Activated CD4-positive, alpha-beta memory T cell treated with anti-CD3 and anti-CD28 coated beads, Interleukin-2, amount 10 ng/mL, durations not matched to agents 7 days and 5 days (primary cell): Measurements from ENCODE around the gene GDF11. TPM values are rescaled to one million over a fixed set of nuclear protein-coding genes. Genes with fewer than 3 reads are reported as not detected.

Experiments used
- CTCF ChIA-PET: fragments of 350-600 bp; sonication (Branson Sonifier 250); formaldehyde crosslinking; loops from one replicate; lab custom pipeline; 2021; ENCODE audit warnings: antibody characterized with exemption, inconsistent platforms; lab: Charles Lee
- POLR2A ChIA-PET: fragments of 350-600 bp; sonication (Branson Sonifier 250); formaldehyde crosslinking; loops from one replicate; lab custom pipeline; 2021; ENCODE audit warnings: antibody characterized with exemption; lab: Charles Lee
- DNase-seq: peaks from one replicate; pipeline ENCODE4 v3.0.0-alpha.2; 2020
- H3K27ac Mint-ChIP-seq: one replicate; pipeline ENCODE4 v1.8.0; 2021; ENCODE audit warnings: mild to moderate bottlenecking, mixed read lengths
- H3K27me3 Mint-ChIP-seq: one replicate; pipeline ENCODE4 v1.8.0; 2021; ENCODE audit warnings: mixed read lengths
- H3K36me3 Mint-ChIP-seq: one replicate; pipeline ENCODE4 v1.8.0; 2021; ENCODE audit warnings: low read depth, mixed read lengths
- H3K4me1 Mint-ChIP-seq: one replicate; pipeline ENCODE4 v1.8.0; 2021; ENCODE audit warnings: mixed read lengths
- H3K4me3 Mint-ChIP-seq: one replicate; pipeline ENCODE4 v1.8.0; 2021; ENCODE audit warnings: mild to moderate bottlenecking, mixed read lengths
- H3K9me3 Mint-ChIP-seq: one replicate; pipeline ENCODE4 v1.8.0; 2021; ENCODE audit warnings: mixed read lengths
- total RNA-seq, 2 experiments: library from RNA; stranded (reverse); gene quantifications; one replicate each; pipeline ENCODE4 v1.2.3, GENCODE V29; 2021

Gene GDF11
- total RNA-seq, 2 experiments from 2014 or later = 7.2 to 7.9 TPM

DNA sequence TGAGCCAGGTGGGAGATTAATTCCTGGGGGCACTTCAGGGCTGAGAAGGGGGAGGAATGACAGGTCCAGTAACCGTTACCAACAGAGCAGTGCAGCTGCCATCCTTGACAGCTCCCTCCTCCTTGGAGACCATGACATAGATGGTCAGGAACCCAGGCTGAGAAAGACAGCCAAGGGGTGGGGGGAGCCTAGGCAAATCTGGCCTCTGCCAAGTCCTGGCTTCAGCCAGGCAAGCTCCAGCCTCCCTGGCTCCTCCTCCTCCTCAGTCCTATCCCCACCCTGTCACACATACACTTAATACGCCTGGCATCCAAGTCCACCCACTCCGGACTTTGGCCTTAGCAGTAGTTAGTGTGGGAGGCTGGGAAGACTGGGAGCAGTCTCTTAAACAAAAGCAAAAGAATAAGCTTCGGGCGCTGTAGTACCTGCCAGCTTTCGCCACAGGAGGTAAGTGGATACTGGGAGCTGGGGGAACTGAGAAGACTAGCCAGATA is 22.8 kb upstream of the GDF11 start, which contains the start of gene RDH5:
RDH5 (plus strand) TSS at position 323 of the 494 bp plus-strand sequence. CDS start 792 bp downstream, outside the sequence.
- peaks cover 62% of the 10 kb centered on the region for H3K4me1 Mint-ChIP-seq
- H3K36me3 Mint-ChIP-seq = peaks cover 38% of the 10 kb centered on the region
- ChIA-PET CTCF (interaction anchor here (1.3 to 3.7 kb wide), 4 partner anchors 9 to 98 kb away, joined by 4 to 17 read pairs (median 12); partner anchors contain the start of genes CD63, ORMDL2 and SARNP), POLR2A (interaction anchor here (0.9 to 9.2 kb wide), 4 partner anchors 10 to 19 kb away, joined by 3 to 84 read pairs (median 6); partner anchors contain the start of gene CD63)
- no peaks in the 10 kb centered on the region for H3K9me3 Mint-ChIP-seq
- no peak within 1 kb of the TSS for H3K4me3 Mint-ChIP-seq
- H3K27me3 Mint-ChIP-seq = no peaks in the 10 kb centered on the region
- no peak for DNase-seq
- peak within 1 kb of the TSS; percentile 24 for H3K27ac Mint-ChIP-seq

DNA sequence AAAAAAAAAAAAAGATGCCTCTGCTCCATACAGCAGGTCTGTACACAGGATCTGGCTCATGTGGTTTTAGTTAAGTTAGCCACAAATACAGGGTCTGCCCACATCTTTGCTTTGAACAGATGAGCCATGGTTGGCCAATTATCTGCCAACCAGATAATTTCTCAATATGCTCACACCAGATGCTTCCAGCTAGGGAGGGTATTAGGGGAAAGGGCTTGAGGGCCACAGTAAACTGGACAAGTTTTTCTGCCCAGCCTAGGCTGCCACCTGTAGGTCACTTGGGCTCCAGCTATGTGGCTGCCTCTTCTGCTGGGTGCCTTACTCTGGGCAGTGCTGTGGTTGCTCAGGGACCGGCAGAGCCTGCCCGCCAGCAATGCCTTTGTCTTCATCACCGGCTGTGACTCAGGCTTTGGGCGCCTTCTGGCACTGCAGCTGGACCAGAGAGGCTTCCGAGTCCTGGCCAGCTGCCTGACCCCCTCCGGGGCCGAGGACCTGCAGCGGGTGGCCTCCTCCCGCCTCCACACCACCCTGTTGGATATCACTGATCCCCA is 22.0 kb upstream of the GDF11 start:
- POLR2A ChIA-PET = interaction anchor here (1.2 to 9.2 kb wide), 3 partner anchors 9 to 17 kb away, joined by 3 to 84 read pairs (median 6); partner anchors contain the start of gene CD63
- Mint-ChIP-seq H3K36me3 (peaks cover 35% of the 10 kb centered on the region), H3K27me3 (no peaks in the 10 kb centered on the region), H3K27ac (peak overlapping the region; percentile 24), H3K4me1 (peaks cover 58% of the 10 kb centered on the region), H3K4me3 (no peak overlapping the region), H3K9me3 (no peaks in the 10 kb centered on the region)
- CTCF ChIA-PET = interaction anchor here (0.7 to 3.7 kb wide), 5 partner anchors 8 to 124 kb away, joined by 3 to 17 read pairs (median 7); partner anchors contain the start of genes CD63, ORMDL2 and SARNP
- peak; percentile 42 for DNase-seq

GRCh38 chr12:55721601-55722213 is 21.2 kb upstream of the GDF11 start:
- H3K4me3 Mint-ChIP-seq = no peak overlapping the region
- H3K9me3 Mint-ChIP-seq = no peaks in the 10 kb centered on the region
- ChIA-PET CTCF (interaction anchor here (1.4 to 3.7 kb wide), 3 partner anchors 8 to 16 kb away, joined by 3 to 17 read pairs (median 16); partner anchors contain the start of gene CD63), POLR2A (interaction anchor here (1.2 to 9.2 kb wide), 3 partner anchors 8 to 17 kb away, joined by 3 to 84 read pairs (median 5); partner anchors contain the start of gene CD63)
- DNase-seq = no peak
- H3K36me3 Mint-ChIP-seq = peaks cover 35% of the 10 kb centered on the region
- H3K4me1 Mint-ChIP-seq = peaks cover 60% of the 10 kb centered on the region
- H3K27me3 Mint-ChIP-seq = no peaks in the 10 kb centered on the region
- H3K27ac Mint-ChIP-seq = no peak overlapping the region

DNA sequence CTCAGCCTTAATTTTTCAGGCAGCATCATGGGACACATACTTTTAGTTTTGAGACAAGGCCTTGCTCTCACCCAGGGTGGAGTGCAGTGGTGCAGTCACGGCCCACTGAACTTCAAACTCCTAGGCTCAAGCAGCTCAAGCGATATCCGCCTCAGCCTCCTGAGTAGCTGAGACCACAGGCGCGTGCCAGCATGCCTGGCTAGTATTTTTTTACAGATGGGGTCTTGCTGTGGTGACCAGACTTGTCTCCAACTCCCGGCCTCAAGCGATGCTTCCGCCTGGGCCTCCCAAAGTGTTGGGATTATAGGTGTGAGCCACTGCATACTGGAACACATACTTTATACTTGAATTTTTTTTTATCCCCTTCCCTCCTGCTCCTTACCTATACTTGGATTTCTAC is 20.0 kb upstream of the GDF11 start:
- Mint-ChIP-seq H3K9me3 (no peaks in the 10 kb centered on the region), H3K4me1 (peaks cover 60% of the 10 kb centered on the region), H3K27me3 (no peaks in the 10 kb centered on the region), H3K36me3 (peaks cover 32% of the 10 kb centered on the region), H3K4me3 (no peak overlapping the region), H3K27ac (no peak overlapping the region)
- ChIA-PET POLR2A (interaction anchor here (1.5 kb wide), 1 partner anchor 16 kb away, joined by 5 read pairs; no protein-coding TSS in a partner anchor), CTCF (interaction anchor here (1.4 to 3.7 kb wide), 3 partner anchors 14 to 17 kb away, joined by 3 to 50 read pairs (median 17); no protein-coding TSS in a partner anchor)
- no peak for DNase-seq

- Mint-ChIP-seq H3K4me3 (no peak overlapping the region), H3K36me3 (peaks cover 25% of the 10 kb centered on the region), H3K27me3 (no peaks in the 10 kb centered on the region), H3K4me1 (peaks cover 55% of the 10 kb centered on the region), H3K9me3 (no peaks in the 10 kb centered on the region), H3K27ac (no peak overlapping the region)
- ChIA-PET POLR2A (interaction anchor here (1.5 to 2.3 kb wide), 2 partner anchors 7 to 15 kb away, joined by 5 to 14 read pairs; partner anchors contain the start of gene BLOC1S1), CTCF (interaction anchor here (1.4 to 3.1 kb wide), 3 partner anchors 14 to 70 kb away, joined by 3 to 50 read pairs (median 3); no protein-coding TSS in a partner anchor)
- DNase-seq = no peak
Observed at GRCh38 chr12:55723516-55724225, 19.3 kb upstream of the GDF11 start.

- CTCF ChIA-PET = interaction anchor here (0.7 to 3.1 kb wide), 9 partner anchors 8 to 93 kb away, joined by 3 to 50 read pairs (median 4); partner anchors contain the start of genes BLOC1S1, ORMDL2 and SARNP
- no peak overlapping the region for H3K4me3 Mint-ChIP-seq
- no peaks in the 10 kb centered on the region for H3K9me3 Mint-ChIP-seq
- H3K27me3 Mint-ChIP-seq = no peaks in the 10 kb centered on the region
- peak; percentile 77 for DNase-seq
- H3K36me3 Mint-ChIP-seq = peaks cover 22% of the 10 kb centered on the region
- POLR2A ChIA-PET = interaction anchor here (1.3 to 2.3 kb wide), 3 partner anchors 8 to 14 kb away, joined by 5 to 14 read pairs (median 8); partner anchors contain the start of gene BLOC1S1
- peaks cover 48% of the 10 kb centered on the region for H3K4me1 Mint-ChIP-seq
- H3K27ac Mint-ChIP-seq = peak overlapping the region; percentile 21
Observed at GRCh38 chr12:55724226-55724939, 18.5 kb upstream of the GDF11 start.

DNA sequence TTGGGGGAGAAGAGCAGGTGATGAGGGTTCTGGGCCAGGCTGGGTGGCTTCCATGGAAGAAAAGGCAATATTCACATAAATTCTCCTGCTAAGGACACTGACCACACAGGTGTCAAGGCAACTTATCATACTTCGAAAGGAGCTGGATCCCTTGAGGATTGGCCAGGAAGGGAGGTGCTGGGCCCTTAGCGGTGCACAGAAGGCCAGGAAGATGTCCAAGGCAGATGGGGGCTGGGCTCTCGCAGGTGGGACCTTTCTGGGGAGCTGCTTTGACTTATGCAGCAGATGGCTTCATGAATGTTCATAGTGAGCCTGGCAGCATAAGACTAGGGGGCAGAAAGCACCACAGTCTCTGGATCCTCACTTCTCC is 18.0 kb upstream of the GDF11 start:
- ChIA-PET CTCF (interaction anchor here (0.7 to 3.1 kb wide), 8 partner anchors 9 to 93 kb away, joined by 3 to 50 read pairs (median 4); partner anchors contain the start of genes BLOC1S1, ORMDL2 and SARNP), POLR2A (interaction anchor here (0.8 to 2.3 kb wide), 4 partner anchors 9 to 203 kb away, joined by 3 to 14 read pairs (median 6); partner anchors contain the start of genes BLOC1S1 and PYM1)
- Mint-ChIP-seq H3K27ac (peak overlapping the region; percentile 21), H3K27me3 (no peaks in the 10 kb centered on the region), H3K36me3 (peaks cover 17% of the 10 kb centered on the region), H3K4me1 (peaks cover 48% of the 10 kb centered on the region), H3K9me3 (no peaks in the 10 kb centered on the region), H3K4me3 (no peak overlapping the region)
- no peak for DNase-seq

GRCh38 chr12:55725556-55725955 is 17.4 kb upstream of the GDF11 start:
- Mint-ChIP-seq H3K36me3 (peaks cover 17% of the 10 kb centered on the region), H3K9me3 (no peaks in the 10 kb centered on the region), H3K4me1 (peaks cover 49% of the 10 kb centered on the region), H3K27me3 (no peaks in the 10 kb centered on the region), H3K27ac (no peak overlapping the region), H3K4me3 (no peak overlapping the region)
- ChIA-PET POLR2A (interaction anchor here (0.8 to 2.3 kb wide), 4 partner anchors 9 to 202 kb away, joined by 3 to 14 read pairs (median 6); partner anchors contain the start of genes BLOC1S1 and PYM1), CTCF (interaction anchor here (0.9 to 3.1 kb wide), 6 partner anchors 9 to 92 kb away, joined by 3 to 50 read pairs (median 6); partner anchors contain the start of genes BLOC1S1, ORMDL2 and SARNP)
- DNase-seq = no peak

GRCh38 chr12:55726971-55727370 is 16.0 kb upstream of the GDF11 start:
- Mint-ChIP-seq H3K27ac (peak overlapping the region; percentile 73), H3K27me3 (no peaks in the 10 kb centered on the region), H3K36me3 (peaks cover 17% of the 10 kb centered on the region), H3K9me3 (no peaks in the 10 kb centered on the region), H3K4me3 (peak overlapping the region; percentile 87), H3K4me1 (peaks cover 44% of the 10 kb centered on the region)
- DNase-seq = no peak
- POLR2A ChIA-PET = interaction anchor here (0.7 to 1.0 kb wide), 3 partner anchors 9 to 11 kb away, joined by 3 read pairs; no protein-coding TSS in a partner anchor
- CTCF ChIA-PET = interaction anchor here (0.8 to 1.1 kb wide), 2 partner anchors 10 to 12 kb away, joined by 3 read pairs; no protein-coding TSS in a partner anchor

DNA sequence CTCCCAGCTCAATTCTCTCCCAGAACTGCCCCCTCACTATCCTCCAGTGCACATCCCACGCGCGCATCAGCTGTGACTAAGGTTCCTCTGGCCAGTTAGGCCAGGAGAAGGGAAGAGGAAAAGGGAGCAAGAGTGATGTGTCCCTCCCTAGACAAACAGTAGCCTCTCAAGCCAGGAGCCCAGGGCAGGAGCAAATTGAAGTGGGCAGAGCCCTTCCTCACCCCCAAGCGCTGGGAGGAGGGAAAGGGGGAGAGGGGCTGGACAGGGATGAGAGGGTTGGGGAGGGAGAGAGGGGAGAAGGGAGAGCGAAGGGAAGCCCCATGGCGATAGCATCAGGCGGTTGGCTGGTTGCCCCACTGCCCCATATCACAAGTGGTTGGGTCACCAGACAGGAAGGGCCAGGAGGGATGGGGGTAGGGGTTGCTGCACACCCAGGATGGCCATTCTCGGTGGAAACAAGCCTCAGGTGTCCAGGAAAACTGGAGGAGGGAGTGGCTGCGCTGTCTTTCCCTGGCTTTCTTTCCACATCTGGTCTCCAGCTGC is 15.2 kb upstream of the GDF11 start:
- CTCF ChIA-PET = interaction anchor here (1.1 kb wide), 1 partner anchor 11 kb away, joined by 3 read pairs; no protein-coding TSS in a partner anchor
- POLR2A ChIA-PET = interaction anchor here (0.7 to 1.0 kb wide), 3 partner anchors 10 to 11 kb away, joined by 3 read pairs; no protein-coding TSS in a partner anchor

More for the DNA sequence above, 15.2 kb upstream of the GDF11 start:
- no peaks in the 10 kb centered on the region for H3K27me3 Mint-ChIP-seq
- H3K36me3 Mint-ChIP-seq = peaks cover 17% of the 10 kb centered on the region
- no peak for DNase-seq
- peaks cover 44% of the 10 kb centered on the region for H3K4me1 Mint-ChIP-seq
- no peaks in the 10 kb centered on the region for H3K9me3 Mint-ChIP-seq
- H3K27ac Mint-ChIP-seq = peak overlapping the region; percentile 73
- H3K4me3 Mint-ChIP-seq = peak overlapping the region; percentile 87
